ACHN (cell line): ENCODE data around the gene PIPOX.

Experiments
- DNase-seq: peaks from one replicate; pipeline ENCODE4 v3.0.0-alpha.2; 2015
- in situ Hi-C: cut with HindIII; loops from 2 replicates; pipeline ENCODE4 v1.10.0; 2017; ENCODE audit warnings: low sequenced_read_pairs, low pct_ligation_motif_present, low pct_unique_long_range_greater_than_20kb

Gene PIPOX

GRCh38 chr17:29016345-29017210, 26.4 kb upstream of the PIPOX start:
- in situ Hi-C loops: no loop called here
- no peak for DNase-seq

DNA sequence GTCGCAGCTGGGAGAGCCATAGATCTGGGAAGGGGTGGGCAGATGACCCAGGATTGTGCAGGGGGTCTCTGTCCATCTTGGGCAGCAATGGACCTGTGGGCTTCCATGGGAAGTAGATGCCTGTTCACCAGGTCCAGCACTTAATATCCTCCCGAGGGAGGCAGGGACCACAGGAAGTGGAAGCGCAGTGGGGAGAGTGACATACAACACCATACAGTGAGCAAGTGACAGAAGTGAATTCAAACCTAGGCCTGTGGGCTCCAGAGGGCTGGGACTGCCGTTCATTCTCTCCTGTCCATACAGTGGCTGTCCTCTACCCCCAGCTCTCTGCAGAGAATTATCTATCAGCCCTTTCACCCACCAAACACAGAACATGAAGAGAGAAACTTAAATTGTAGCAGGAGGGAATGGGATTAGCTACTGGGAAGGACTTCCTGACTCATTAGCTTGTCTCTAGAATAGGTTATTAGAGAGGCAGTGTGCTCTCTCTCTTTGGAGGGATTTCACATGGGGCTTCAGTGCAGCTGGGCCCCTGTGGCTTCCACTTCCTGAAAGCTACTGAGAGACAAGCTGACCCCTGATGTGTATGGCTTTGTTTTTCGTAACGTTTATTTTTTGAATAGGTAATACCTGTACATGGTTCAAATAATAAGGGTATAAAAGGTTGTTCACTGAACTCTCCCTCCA, 24.0 kb upstream of the PIPOX start:
- no peak for DNase-seq
- in situ Hi-C loops: no loop called here

DNA sequence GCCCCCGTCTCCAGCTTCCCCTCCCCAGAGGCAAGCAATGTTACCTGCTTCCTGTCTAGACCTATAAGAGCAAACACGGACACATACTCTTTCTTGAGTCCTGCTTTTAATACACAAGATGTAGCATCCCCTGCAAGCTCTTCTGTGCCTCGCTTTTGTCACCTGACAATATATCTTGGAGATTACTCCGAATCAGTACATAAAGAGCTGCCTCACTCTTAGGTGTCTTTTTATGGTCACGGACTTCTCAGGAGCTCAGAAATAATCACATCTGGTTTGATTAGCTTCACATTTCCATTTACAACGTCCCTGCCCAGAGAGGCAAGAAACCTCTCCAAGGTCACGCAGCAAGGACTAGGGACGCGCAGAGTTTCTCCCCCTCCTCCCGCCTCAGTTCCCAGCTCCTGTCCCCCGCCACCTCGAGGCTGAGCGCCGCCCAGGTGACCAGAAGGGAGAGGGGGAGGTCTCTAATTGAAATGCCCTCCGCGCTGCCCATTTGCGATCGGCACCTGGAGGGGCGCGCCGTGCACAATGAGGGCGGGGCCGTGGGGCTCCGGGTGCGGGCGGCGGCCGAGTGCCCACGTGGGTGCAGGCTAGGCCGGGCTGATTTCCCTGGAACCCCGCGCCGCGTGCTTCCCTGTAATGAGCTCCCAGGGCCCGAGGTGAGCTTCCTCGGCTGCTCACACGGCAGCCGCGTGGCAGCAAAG, 23.3 kb upstream of the PIPOX start:
- DNase-seq: no peak
- in situ Hi-C loops: no loop called here

GRCh38 chr17:29020576-29020975, 22.4 kb upstream of the PIPOX start:
- DNase-seq: no peak
- in situ Hi-C loops: no loop called here

- in situ Hi-C loops: no loop called here
- no peak for DNase-seq
Observed at GRCh38 chr17:29021226-29021625, 21.7 kb upstream of the PIPOX start.

- in situ Hi-C loops: no loop called here
Observed at GRCh38 chr17:29022074-29022473, 20.9 kb upstream of the PIPOX start.

DNA sequence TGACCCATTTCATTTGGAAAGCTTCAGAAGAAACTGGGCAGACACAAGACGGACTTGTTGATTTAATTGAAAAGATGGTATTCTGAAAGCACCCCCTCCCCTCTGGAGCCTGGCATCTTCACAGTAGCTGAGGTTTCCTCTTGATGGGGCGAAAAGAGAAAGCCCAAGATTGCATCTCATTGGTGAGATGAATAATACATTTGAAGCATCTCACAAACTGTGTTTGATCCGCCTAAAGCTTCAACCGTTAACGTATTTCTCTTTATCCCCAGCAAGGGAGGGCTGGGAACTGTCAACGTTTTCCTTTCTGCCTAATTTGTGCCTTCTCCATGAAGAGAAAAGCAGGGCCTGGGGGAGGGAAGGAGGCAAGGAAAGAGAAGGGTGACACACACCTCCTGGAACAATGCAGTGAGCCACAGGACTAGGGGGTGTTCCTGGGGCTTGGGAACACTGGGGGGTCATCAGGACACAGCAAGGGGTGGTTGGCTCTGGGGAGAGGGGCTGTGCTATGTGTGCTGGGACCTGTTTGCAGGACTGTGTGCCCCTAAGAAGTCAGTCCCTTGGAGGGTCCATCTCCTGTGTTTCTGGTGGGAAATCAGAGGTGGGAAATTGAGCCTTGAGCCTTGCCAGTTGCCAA, 18.5 kb upstream of the PIPOX start:
- DNase-seq: no peak
- in situ Hi-C loops: no loop called here

More at GRCh38 chr17:29022074-29022473, 20.9 kb upstream of the PIPOX start:
- no peak for DNase-seq

- in situ Hi-C loops: no loop called here
- DNase-seq: no peak
Observed at GRCh38 chr17:29031488-29031887, 11.5 kb upstream of the PIPOX start.

DNA sequence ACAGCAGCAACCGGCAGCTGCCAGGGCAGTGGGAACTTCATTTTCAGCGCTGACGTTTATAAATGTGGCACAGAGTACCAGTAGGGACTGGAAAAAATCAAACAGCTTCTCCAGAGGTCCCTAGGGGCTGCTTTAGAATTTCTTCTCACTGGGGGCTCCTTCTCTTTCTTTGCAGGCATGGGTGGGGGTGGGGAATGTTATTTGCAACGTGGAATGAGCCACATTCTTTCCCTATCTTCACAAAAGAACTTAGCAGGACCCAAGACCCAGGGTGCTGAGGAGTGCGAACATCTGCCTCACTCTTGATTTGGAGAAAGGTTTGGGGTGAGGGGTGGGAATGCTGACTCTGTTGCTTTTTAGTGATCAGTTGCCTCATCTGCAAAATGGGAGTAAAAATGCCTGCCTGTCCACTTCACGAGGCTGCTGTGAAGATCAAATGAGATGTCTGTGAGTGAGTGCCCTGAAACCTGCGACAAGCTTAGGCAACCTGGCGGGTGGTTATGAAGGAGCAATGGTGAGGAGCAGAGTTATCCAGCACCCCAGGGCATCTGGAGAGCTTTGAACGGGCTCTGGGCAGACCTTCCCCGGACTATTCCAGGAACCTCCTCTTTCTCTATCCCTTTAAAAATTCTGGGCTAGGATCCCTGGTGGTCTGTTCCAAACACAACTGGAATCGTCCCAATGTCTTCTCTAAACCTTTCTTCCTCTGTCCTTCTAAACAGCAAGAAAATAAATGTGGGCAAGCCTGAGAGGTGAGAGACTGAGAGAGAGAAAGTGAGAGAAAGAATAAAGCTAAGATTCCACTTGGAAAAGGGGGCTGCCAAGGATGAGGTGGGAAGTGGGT, 10.7 kb upstream of the PIPOX start:
- DNase-seq: no peak
- in situ Hi-C loops: no loop called here

DNA sequence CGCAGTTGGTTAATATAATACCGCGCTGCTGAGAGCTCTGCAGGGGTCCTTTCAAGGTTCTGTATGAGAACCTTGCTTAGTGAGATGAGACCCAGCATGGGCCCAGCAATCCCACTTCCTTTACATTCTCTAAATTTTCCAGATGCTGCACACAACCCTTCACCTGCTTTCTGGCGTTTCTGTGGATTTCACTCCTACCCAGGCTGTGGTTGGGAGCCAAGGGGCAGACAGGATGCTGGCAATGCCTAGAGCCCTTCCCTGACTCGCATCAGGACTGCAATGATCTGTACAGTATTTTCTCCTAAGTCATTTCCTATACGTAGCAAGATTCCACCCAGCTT, 10.1 kb upstream of the PIPOX start:
- in situ Hi-C loops: no loop called here
- DNase-seq: no peak

DNA sequence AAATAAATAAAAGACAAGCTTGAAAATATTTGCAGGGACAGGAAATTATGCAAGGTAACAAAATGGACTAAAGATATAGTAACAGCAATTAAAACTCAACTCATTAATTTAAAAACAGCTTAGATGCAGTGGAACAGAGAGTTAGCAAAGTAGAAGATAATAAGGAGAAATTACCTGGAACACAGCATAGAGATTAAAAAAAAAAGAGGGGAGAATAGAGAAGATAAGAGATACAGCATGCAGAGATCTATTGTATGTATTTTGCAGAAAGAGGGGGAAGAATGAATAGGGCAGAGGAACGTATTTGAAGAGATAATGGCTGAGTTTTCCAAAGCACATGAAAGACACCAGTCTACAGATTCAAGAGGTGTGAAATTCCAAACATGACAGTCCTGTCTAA, 8.4 kb upstream of the PIPOX start:
- DNase-seq: no peak
- in situ Hi-C loops: no loop called here

- in situ Hi-C loops: no loop called here
Observed at GRCh38 chr17:29036584-29036983, 6.4 kb upstream of the PIPOX start.

GRCh38 chr17:29037739-29038084, 5.2 kb upstream of the PIPOX start:
- in situ Hi-C loops: no loop called here

More at GRCh38 chr17:29036584-29036983, 6.4 kb upstream of the PIPOX start:
- DNase-seq: no peak

DNA sequence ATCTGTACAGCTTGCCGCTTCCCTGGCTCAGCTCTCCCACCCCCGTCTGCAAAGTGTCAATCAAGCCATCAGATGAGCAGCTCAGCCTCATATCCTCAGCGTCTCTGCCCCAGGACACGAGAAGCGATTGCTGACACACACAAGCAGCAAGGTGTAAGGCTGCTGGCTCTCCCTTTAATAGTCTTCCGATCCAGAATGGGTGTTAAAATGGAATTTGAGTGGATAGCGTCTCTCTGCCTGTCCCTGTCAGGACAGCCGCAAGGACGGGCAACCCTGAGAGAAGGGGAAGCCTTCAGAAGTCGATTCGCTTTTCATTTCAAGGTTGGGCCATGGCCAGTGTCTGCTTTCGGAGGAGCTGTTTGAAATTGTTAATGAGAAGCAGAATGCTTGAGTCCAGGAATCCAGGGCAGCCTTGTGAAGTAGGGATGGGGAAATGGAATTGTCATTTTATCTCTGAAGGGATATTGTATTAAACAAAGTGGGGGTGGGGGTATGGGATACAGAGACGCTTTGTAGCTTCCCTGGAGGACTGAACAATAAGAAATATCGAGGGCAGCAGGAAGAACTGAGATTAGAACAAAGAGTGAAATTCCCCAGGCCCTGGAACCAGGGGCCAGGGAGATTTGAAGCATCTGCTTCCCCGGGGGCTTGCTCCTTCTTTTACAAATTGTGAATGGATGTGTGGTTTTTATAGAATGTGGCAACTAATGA, 4.7 kb upstream of the PIPOX start:
- in situ Hi-C loops: no loop called here
- no peak for DNase-seq

More at GRCh38 chr17:29037739-29038084, 5.2 kb upstream of the PIPOX start:
- DNase-seq: no peak

- in situ Hi-C loops: no loop called here
- DNase-seq: no peak
Observed at GRCh38 chr17:29039764-29040598, 3.0 kb upstream of the PIPOX start.

DNA sequence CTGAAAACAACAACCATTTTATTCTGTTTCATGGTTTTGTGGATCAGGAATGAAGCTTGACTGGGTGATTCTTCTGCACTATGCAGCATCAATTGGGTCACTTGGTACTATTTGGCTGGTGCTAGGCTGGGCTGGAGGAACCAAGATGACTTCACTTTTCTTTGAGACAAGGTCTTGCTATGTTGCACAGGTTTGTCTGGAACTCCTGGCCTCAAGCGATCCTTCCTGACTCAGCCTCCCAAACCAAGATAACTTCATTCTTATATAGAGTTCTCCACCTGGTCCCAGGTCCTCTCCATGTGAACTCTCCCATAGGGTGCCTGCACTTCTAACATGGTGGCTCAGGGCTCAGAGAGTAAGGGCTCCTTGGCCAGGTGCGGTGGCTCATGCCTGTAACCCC, 1.9 kb upstream of the PIPOX start:
- no peak for DNase-seq
- in situ Hi-C loops: no loop called here

GRCh38 chr17:29041571-29041970, 1.4 kb upstream of the PIPOX start:
- no peak for DNase-seq
- in situ Hi-C loops: no loop called here
